ENCODE measurements around the gene NOVA2. TPM values are rescaled to one million over a fixed set of nuclear protein-coding genes. Genes with fewer than 3 reads are reported as not detected.

NOVA2 gene
- total and polyA plus RNA-seq, 2 of the 8 experiments (the other 6 are each of a cell fraction or from before 2014, with no cell fraction given) = 3.2 to 24.6 TPM

- FAIRE-seq (no peak), DNase-seq (ENCODE audit: low read depth in 1 of 2, low spot score in 2 of 2) (no peak)
- H3K4me1 ChIP-seq (replicated peaks in 1 of 4; ENCODE audit: control insufficient read depth in 3 of 4, insufficient read depth in 4 of 4, low read length in 3 of 4) = peaks cover 0 to 2% (median 1%) of the 10 kb centered on the region in 4 experiments; a peak in 2 of 7 replicates
- H3K27ac ChIP-seq (ENCODE audit: low read depth, low read length) = no peak overlapping the region
- H4K5ac ChIP-seq (ENCODE audit: insufficient read length, low read depth, low read length) = no peak overlapping the region
- no peak overlapping the region for H2BK20ac ChIP-seq (ENCODE audit: low read length)
- H3K23me2 ChIP-seq (ENCODE audit: low read depth, low read length) = no peaks in the 10 kb centered on the region
- no peaks in the 10 kb centered on the region; the same call in 1 of the 2 replicates for H3K79me1 ChIP-seq (ENCODE audit: low read depth, low read length)
- no peak overlapping the region for H3K4ac ChIP-seq (replicated peaks; ENCODE audit: insufficient read length, low read depth, low read length)
- no peak overlapping the region for H2BK15ac ChIP-seq (ENCODE audit: low read length)
- peaks cover 7 to 8% of the 10 kb centered on the region in 2 experiments for H4K20me1 ChIP-seq (replicated peaks in 1 of 2; ENCODE audit: control insufficient read depth in 1 of 2, insufficient read depth in 2 of 2, low read length in 2 of 2)
- 94% methylated on average over 11 of the region's 13 CpGs; no CpG with 5 or more reads in 1 of the 2 experiments for WGBS, 2 experiments (ENCODE audit: extremely low coverage in 1 of 2, insufficient coverage in 1 of 2, insufficient read length in 1 of 2, insufficient replicate concordance in 2 of 2, low coverage in 1 of 2, low lambda C conversion rate in 2 of 2, missing lambda C conversion rate in 1 of 2)
- CTCF ChIA-PET (ENCODE audit: partially characterized antibody) = interaction anchor here (0.6 to 1.5 kb wide), 7 partner anchors 11 to 225 kb away, joined by 3 to 5 read pairs (median 3); no protein-coding TSS in a partner anchor
- peaks cover 0 to 9% (median 0%) of the 10 kb centered on the region in 4 experiments; a peak in 4 of 8 replicates for H3K36me3 ChIP-seq (ENCODE audit: control insufficient read depth in 2 of 4, insufficient read depth in 4 of 4, low read length in 3 of 4)
- no peak overlapping the region for H3K4me3 ChIP-seq (ENCODE audit: extremely low read depth in 1 of 4, insufficient read depth in 2 of 4, low read depth in 3 of 4, low read length in 4 of 4)
- no peak overlapping the region for H3K18ac ChIP-seq (ENCODE audit: extremely low read depth, low read length)
- no peak overlapping the region for H3K23ac ChIP-seq (ENCODE audit: insufficient read length)
- H2BK5ac ChIP-seq (ENCODE audit: low read depth, low read length) = no peak overlapping the region
- TF ChIP-seq SP1 (IDR thresholded peaks at IDR 0.05; ENCODE audit: low read depth, low read length) (no peak), TAF1 (IDR thresholded peaks at IDR 0.05; ENCODE audit: low read depth, low read length) (no peak), POU5F1 (IDR thresholded peaks at IDR 0.05; ENCODE audit: low read depth, low read length) (no peak), POLR2AphosphoS5 (IDR thresholded peaks at IDR 0.05; ENCODE audit: low read depth, low read length) (no peak), GTF2F1 (IDR thresholded peaks at IDR 0.05; ENCODE audit: borderline replicate concordance, low read depth, low read length) (no peak), SIN3A (conservative IDR thresholded peaks at IDR 0.05 in 1 of 2, IDR thresholded peaks at IDR 0.05 in 1 of 2; ENCODE audit: low read depth in 1 of 2, low read length in 2 of 2) (no peak)
- H3K27me3 ChIP-seq (replicated peaks in 1 of 4; ENCODE audit: control insufficient read depth in 3 of 4, extremely low read depth in 1 of 4, insufficient read depth in 3 of 4, low read length in 3 of 4) = no peaks in the 10 kb centered on the region
- no peak overlapping the region for H4K8ac ChIP-seq (ENCODE audit: extremely low read depth, insufficient read depth, low read length)
- no peaks in the 10 kb centered on the region for H3K9me3 ChIP-seq (ENCODE audit: insufficient read depth in 2 of 2, low read depth in 1 of 2, low read length in 1 of 2)
- H2AFZ ChIP-seq (ENCODE audit: low read length) = no peak overlapping the region
- no peak overlapping the region for H4K91ac ChIP-seq (replicated peaks; ENCODE audit: insufficient read length, low read length)
- H3K9ac ChIP-seq (replicated peaks in 1 of 4; ENCODE audit: extremely low read depth in 1 of 4, low read depth in 3 of 4, low read length in 3 of 4) = no peak overlapping the region
- H2BK12ac ChIP-seq (ENCODE audit: low read depth, low read length) = no peak overlapping the region
- H2BK120ac ChIP-seq (replicated peaks; ENCODE audit: low read depth, low read length) = no peak overlapping the region
- H2AK5ac ChIP-seq (ENCODE audit: low read depth, low read length) = no peak overlapping the region
- no peak overlapping the region for H3K56ac ChIP-seq (replicated peaks; ENCODE audit: insufficient read length, low read depth, low read length)
- POLR2A ChIA-PET (ENCODE audit: partially characterized antibody) = interaction anchor here (1.3 to 1.5 kb wide), 2 partner anchors 11 to 78 kb away, joined by 3 to 4 read pairs; partner anchors contain the start of gene CCDC61
- H3K14ac ChIP-seq (ENCODE audit: insufficient read length) = no peak overlapping the region
- no peaks in the 10 kb centered on the region for H3K79me2 ChIP-seq (ENCODE audit: control insufficient read depth in 1 of 2, insufficient read depth in 2 of 2, low read length in 2 of 2)
- no peak overlapping the region for H3K4me2 ChIP-seq (ENCODE audit: insufficient read depth in 1 of 2, low read depth in 2 of 2, low read length in 2 of 2)
Measured at GRCh38 chr19:46006411-46006810, 32.7 kb upstream of the NOVA2 start.
